GM18517 (cell line): Measurements from ENCODE around the gene MRAS.
"Not testable (repeated sequence)": the region's sequence is repeated elsewhere in the genome, so short reads cannot be mapped to it uniquely, and the experiment has no call there.

Experiments used
- ATAC-seq: cut with Tn5 transposase; IDR thresholded peaks from one replicate; pipeline ENCODE4 v1.9.1; 2021; ENCODE audit warnings: mild to moderate bottlenecking, moderate library complexity; ENCODE audit not compliant: unreplicated experiment

Gene MRAS

DNA sequence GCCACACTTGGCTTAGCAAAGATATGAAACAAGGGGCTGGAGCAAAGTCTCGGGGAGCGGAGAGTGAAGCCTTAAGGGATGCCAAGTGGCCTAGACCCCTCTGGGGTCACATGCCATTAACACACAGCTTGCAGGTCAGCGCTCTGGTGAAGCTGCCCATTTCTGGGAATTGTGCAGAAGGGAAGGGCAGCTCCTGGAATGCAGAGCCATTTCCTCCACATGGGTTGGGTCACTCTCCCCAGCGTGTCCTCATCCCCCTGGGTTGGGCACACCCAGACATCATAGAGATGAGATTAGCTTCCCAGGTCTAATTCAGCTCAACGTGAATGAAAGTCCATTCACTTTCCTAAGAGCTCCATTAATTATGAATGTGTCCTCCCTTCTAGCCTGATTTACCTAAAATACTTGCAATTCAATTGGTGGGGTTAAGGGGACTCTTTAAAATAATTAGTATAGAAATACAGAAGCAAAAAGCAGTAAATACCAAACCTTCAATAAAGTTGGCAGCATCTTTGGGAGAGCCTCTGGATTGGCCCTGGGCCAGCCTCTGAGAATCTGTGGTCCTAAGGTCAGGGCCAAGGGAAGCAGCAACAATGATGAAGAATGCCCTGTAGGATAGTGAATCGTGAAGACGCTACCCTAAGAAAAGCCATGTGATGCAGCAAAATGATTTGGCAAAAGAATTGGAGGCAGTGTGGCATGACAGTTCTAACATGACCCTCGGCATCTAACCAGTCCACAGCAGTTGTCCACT lies 17.8 kb downstream of the MRAS start:
- ATAC-seq = no peak

DNA sequence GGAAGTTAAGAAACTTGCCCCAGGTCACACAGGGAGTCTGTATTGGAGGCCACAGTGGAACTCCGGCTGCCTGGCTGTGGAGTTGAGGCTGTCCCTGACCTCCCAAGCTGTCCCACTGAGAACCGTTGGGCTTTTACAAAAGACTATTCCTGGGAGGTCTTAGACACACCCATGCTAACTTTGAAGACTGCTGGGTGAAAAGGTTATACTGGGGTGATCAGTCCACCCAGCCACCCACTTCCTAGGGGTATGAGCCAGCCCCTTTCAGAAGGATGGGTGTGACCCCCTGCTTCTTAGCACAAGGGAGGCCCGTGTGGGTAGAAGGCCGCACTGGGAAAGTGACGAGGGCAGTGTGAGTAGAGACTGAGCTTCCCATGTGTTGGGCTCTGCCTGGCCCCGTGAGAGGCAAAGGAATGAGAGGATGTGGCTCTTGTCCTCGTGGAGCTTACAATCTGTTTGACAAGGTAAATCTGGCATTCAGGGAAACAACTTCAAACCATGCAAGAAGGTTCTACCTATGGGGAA lies 19.0 kb downstream of the MRAS start:
- no peak for ATAC-seq

GRCh38 chr3:138367911-138368310 lies 19.5 kb downstream of the MRAS start:
- no peak for ATAC-seq

GRCh38 chr3:138369151-138369900 lies 20.9 kb downstream of the MRAS start:
- ATAC-seq = no peak

- no peak for ATAC-seq
Measured at GRCh38 chr3:138370321-138370720, 21.9 kb downstream of the MRAS start.

DNA sequence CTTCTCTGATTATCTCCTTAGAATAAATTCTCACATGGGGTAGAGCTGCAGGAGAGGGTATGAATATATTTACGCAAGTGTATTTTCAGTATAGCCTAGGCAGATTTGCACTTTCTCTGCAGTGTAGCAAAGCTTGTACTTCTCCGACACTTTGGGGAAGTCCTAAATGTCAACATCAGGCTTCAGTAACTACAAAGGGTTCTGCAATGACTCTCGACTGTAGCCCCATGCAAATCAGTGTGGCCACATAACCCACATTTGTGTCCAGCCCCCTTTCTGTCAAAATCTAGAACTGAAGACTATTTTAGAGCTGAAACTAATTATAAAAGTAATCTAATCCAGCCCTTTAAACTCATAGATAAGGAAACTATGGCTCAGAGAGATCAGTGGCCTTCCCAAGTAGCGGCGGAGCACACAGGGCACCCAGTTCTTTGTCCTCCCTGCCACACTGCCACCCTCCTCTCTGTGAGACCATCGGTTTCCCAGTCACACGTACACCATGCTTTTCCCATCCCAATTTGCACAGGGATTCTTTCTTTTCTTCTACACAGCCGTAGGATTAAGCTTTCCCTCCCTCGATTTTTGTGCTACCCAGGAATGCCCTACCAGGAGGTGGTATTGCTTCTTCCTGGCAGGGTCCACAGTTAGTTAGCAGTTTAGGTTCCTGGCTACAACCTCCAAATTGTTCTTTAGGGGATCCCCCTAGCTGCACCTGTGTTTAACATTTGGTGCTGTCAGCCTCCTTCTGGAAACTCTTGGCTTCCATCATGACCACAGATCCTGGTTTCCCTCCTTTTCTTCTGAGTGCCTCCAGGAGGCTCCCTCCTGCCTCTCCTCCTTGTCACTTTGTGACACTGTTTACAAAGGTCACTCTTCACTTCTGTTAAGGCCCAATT lies 22.9 kb downstream of the MRAS start:
- peak; percentile 99 for ATAC-seq

- ATAC-seq = no peak
Measured at GRCh38 chr3:138373087-138373735, 24.8 kb downstream of the MRAS start.

GRCh38 chr3:138373736-138374094 lies 25.3 kb downstream of the MRAS start:
- ATAC-seq = no peak

DNA sequence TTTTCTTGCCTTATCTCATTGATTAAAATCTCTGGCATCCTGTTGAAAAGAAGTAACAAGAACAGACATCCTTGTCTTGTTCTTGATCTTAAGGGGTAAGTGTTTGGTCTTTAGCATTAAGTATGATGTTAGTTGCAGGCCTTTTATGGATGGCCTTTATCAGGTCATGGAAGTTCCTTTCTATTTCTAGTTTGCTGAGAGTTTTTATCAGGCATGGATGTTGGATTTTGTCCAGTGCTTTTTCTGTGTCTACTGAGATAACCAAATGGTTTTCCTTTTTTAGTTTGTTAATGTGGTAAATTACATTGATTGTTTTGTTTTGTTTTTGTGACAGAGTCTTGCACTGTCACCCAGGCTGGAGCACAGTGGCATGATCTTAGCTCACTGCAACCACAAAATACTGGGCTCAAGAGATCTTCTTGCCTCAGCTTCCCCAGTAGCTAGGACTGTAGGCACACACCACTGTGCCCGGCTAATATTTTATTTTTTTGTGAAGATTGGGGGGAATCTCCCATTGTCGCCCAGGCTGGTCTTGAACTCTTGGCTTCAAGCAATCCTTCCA lies 26.3 kb downstream of the MRAS start:
- no peak for ATAC-seq

DNA sequence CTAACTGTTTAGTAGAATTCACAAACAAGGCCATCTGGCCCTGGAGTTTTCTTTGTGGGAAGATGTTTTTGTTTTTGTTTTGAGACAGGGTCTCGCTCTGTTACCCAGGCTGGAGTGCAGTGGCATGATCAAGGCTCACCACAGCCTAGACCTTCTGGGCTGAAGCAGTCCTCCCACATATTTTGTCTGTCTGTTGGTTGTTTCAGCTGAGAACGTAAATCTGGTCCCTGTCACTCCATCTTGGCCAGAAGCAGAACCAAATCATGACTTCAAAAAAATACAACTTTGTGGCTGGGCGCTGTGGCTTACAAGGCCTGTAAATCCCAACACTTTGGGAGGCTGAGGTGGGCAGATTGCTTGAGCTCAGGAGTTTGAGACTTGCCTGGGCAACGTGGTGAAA lies 27.1 kb downstream of the MRAS start:
- ATAC-seq = no peak

DNA sequence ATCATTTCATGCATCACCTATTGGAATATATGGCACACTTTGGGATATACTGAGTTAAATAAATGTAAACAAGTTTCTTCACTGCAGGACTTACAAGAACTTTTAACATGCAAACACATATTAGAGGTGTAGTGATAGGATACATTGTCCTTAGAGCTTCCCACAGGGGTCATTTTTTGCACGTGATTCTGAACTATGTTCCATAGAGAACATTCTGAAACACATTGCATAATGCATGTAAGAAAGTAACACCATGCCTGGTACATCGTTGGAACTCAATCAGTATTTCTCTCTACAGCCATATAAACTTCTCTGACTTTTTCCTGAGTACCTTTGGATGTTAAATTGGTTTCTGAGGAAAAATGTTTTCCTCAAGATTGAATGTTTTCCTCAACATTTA lies 28.3 kb downstream of the MRAS start:
- no peak for ATAC-seq

DNA sequence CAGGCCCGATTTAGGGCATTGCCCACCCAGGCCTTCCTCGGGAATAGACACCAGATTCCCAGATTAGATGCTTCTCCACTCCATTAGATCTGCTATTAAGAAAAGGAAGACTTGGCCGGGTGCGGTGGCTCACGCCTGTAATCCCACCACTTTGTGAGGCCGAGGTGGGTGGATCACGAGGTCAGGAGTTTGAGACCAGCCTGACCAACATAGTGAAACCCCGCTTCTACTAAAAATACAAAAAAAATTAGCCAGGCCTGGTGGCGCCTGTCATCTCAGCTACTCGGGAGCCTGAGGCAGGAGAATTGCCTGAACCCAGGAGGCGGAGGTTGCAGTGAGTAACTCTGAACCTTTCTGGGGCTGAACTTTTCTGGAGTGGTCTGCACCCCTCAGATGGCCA lies 28.8 kb downstream of the MRAS start:
- not testable (repeated sequence) for ATAC-seq

GRCh38 chr3:138377804-138378203 lies 29.4 kb downstream of the MRAS start:
- no peak for ATAC-seq

DNA sequence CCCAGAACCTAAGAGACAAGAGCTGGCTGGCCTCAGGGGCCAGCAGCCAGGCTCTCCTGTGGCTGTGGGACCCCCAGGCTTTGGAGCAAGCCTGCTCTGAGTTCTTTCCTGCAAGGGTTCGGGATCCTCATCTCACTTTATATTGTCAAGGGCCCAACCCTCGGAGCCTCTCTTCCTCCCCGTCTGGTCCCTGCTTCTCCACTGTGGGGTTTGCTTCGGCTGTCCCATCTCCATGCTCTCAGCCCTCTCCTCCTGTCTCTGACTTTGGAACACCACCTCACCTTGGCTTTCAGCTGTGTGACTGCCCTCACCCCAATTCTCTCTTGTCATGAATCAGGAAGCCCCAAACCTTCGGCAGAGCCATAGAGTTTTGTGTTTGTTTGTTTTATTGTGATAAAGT lies 30.0 kb downstream of the MRAS start:
- ATAC-seq = no peak

DNA sequence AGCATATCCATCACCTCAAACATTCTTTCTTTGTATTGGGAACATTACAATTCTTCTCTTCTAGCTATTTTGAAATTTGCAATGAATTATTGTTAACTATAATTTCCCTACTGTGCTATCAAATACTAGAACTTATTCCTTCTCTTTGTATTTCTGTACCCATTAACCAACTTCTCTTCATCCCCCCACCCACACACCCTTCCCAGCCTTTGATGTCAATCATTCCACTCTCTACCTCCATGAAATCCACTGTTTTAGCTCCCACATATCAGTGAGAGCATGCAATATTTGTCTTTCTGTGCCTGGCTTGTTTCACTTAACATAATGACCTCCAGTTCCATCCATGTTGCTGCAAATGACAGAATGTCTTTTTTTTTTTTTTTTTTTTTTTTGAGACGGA lies 30.6 kb downstream of the MRAS start:
- no peak for ATAC-seq

DNA sequence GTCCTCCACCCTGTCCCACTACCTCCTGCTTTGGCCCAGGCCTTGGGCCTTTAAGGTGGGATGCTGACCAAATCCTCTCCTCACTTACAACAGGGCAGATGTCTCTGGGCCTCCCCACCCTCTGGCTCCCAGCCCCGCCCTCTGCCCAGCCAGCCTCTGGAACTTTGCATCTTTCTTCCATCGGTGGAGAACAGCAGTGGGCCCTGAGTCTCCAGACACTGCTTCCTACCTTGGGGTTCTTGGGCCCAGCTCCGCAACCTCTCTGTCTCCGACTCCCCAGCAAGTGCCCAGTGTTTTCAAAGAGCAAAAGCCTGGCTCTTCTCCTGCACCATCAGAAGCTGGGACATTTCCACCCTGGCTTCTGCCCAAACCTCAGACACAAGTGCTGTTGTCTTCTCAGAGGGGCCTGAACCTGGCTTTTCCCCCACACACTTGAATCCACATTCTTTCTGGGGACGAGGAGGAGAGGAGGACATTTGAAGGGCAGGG lies 33.1 kb downstream of the MRAS start:
- ATAC-seq = no peak

DNA sequence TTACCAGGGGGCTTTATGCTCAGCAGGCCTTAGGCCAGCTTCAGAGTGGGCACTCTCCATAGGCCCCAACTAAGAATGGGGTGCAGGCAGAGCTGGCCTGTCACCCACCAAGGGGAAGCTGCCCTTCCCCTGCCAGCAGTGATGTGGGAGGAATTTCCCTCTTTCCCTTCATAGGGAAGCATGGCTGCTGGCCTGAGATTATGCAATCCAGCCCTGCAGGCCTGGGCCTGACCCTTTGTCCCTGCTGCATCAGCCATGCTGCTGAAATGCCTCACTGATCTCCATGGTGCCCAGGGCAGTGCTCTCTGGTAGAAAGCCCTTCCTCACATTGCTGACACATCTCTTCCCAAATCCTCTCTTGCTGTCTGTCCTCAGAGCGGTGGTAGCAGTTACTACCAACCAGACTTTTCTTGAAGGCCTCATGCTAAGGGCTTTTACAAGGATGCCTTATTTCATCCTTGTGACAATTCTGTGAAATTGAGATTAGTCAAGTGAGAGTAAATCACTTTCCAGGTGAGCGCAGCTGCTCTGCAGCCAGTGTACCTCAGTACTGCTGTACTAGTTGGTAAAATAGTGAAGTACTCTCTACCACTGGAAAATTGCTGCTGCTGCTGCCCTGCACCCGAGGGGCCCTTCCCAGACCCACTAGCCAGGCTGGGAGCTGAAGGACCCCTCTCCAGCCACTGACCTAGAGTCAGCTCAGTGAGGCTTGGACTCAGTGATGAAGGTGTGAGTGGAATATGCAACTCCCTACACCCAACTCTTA lies 33.8 kb downstream of the MRAS start:
- no peak for ATAC-seq

DNA sequence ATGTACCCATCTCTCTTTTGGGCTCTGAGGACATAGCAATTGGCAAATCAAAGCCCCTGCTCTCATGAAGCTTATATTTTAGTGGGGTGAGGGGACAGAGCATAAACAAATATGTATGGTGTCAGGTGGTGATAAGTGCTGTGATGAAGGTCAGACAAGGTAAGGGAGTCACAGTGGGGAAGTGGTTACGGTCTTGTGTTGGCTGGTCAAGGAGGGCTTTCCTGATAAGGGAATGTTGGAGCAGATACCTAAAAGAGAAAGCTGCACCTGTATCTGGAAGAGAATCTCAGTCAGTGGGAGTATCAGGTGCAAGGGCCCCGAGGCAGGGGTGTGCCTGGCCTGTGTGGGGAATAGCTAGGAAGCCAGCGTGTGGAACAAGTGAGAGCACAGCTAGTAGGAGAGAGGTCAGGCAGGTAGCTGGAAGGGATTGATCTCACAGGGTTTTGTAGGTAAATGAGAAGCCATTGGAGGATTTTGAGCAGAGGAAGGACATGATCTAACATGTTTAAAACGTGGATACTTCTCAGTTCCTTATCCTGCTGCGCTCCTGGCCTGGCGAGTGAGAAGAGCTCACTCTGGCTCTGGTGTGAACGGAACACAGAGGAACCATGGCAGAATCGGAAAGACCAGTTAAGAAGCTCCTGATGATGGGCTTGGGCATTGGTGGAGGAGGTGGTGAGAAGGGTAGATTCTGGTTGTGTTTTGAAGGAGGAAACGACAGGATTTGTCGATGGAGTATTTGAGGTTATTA lies 35.5 kb downstream of the MRAS start:
- ATAC-seq = no peak

DNA sequence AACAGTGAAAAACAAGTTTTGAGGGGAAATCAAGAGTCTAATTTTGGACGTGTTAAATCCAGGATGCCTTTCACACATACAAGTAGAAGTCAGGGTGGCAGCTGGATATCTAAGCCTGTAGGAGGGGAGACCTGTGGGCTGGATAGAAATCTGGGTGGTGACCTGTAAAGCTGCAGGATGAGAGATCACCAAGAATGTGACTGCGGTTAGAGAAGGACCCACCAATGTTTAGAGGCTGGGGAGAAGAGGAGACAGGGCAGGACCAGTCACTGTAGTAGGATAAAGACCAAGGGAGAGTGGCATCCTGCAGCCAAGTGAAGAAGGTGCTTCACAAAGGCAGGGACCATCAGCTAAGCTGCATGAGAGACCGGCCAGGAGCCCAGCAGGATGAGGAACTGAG lies 36.2 kb downstream of the MRAS start:
- no peak for ATAC-seq
